Upper lobe of left lung (tissue), 4 donors: ENCODE measurements around the gene CST6.

ENCODE experiments used
- CTCF ChIP-seq, 6 experiments: fragments of 450-650 bp in 4 of 6; fragments of 200-600 bp in 2 of 6; sonication (generic) in 2 of 6; IDR thresholded peaks; one replicate each; pipeline ENCODE4 v1.5.1; 2016 to 2019; ENCODE audit warnings: antibody characterized with exemption in 6 of 6
- EP300 ChIP-seq, 4 donors: sonication (generic); formaldehyde crosslinking; IDR thresholded peaks; one replicate each; pipeline ENCODE4 v1.5.1; 2017; ENCODE audit warnings: antibody characterized with exemption in 4 of 4, control low read depth in 2 of 4

GRCh38 chr11:66046901-66047300 is 35.1 kb downstream of the CST6 start:
- TF ChIP-seq CTCF (IDR thresholded peaks at IDR 0.05), result no peak
- no peak for TF ChIP-seq EP300 (IDR thresholded peaks at IDR 0.05)
